Measurements from ENCODE around the gene DDN.

DDN gene

GRCh38 chr12:48985475-48985897 is 13.7 kb downstream of the DDN start:
- no peak for DNase-seq (ENCODE audit: extremely low read depth, low read depth)
- TF ChIP-seq, protein P1, sequence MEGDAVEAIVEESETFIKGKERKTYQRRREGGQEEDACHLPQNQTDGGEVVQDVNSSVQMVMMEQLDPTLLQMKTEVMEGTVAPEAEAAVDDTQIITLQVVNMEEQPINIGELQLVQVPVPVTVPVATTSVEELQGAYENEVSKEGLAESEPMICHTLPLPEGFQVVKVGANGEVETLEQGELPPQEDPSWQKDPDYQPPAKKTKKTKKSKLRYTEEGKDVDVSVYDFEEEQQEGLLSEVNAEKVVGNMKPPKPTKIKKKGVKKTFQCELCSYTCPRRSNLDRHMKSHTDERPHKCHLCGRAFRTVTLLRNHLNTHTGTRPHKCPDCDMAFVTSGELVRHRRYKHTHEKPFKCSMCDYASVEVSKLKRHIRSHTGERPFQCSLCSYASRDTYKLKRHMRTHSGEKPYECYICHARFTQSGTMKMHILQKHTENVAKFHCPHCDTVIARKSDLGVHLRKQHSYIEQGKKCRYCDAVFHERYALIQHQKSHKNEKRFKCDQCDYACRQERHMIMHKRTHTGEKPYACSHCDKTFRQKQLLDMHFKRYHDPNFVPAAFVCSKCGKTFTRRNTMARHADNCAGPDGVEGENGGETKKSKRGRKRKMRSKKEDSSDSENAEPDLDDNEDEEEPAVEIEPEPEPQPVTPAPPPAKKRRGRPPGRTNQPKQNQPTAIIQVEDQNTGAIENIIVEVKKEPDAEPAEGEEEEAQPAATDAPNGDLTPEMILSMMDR (IDR thresholded peaks at IDR 0.05; ENCODE audit: low read depth, low read length, missing control alignments) = no peak
- H3K4me3 ChIP-seq (replicated peaks; ENCODE audit: low read depth, low read length) = no peak overlapping the region

DNA sequence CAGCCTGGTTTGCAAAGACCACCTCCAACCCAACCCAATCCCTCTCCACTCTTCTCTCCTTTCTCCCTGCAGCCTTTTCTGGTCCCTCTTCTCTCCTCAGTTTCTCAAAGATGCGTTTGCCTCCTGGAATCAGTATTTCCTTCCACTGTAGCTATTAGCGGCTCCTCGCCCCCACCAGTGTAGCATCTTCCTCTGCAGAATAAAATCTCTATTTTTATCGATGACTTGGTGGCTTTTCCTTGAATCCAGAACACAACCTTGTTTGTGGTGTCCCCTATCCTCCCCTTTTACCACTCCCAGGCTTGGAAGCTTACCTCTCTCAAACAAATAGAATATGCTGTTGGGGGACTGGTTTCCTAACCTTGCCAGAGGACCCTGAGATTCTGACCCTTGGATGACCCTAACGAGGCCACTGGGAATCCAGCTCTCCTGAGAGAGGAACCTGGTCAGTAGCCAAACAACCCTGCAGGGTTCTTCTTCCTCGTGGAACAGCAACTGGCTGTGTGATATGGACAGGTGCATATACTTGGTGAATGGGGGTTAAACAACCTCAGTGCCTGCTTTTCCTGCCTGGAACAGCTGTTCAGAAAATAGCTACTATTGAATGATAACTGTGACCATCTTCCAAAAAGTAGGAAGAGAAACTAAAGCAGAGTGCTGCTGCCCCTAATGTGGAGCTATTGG is 16.6 kb downstream of the DDN start:
- no peak for DNase-seq (ENCODE audit: extremely low read depth, low read depth)
- no peak overlapping the region for H3K4me3 ChIP-seq (replicated peaks; ENCODE audit: low read depth, low read length)
- TF ChIP-seq, protein P1 (IDR thresholded peaks at IDR 0.05; ENCODE audit: low read depth, low read length, missing control alignments) = no peak

GRCh38 chr12:48981757-48982157 is 17.4 kb downstream of the DDN start:
- TF ChIP-seq, protein P1 (IDR thresholded peaks at IDR 0.05; ENCODE audit: low read depth, low read length, missing control alignments) = no peak
- no peak overlapping the region for H3K4me3 ChIP-seq (replicated peaks; ENCODE audit: low read depth, low read length)
- DNase-seq (ENCODE audit: extremely low read depth, low read depth) = no peak

- TF ChIP-seq, protein P1 (IDR thresholded peaks at IDR 0.05; ENCODE audit: low read depth, low read length, missing control alignments) = peak; percentile 13
- H3K4me3 ChIP-seq (replicated peaks; ENCODE audit: low read depth, low read length) = no peak overlapping the region
- DNase-seq (ENCODE audit: extremely low read depth, low read depth) = no peak
Observed at GRCh38 chr12:48980953-48981756, 18.0 kb downstream of the DDN start.

- TF ChIP-seq, protein P1 (IDR thresholded peaks at IDR 0.05; ENCODE audit: low read depth, low read length, missing control alignments) = no peak
- no peak overlapping the region for H3K4me3 ChIP-seq (replicated peaks; ENCODE audit: low read depth, low read length)
- DNase-seq (ENCODE audit: extremely low read depth, low read depth) = no peak
Observed at GRCh38 chr12:48980389-48980952, 18.7 kb downstream of the DDN start.

DNA sequence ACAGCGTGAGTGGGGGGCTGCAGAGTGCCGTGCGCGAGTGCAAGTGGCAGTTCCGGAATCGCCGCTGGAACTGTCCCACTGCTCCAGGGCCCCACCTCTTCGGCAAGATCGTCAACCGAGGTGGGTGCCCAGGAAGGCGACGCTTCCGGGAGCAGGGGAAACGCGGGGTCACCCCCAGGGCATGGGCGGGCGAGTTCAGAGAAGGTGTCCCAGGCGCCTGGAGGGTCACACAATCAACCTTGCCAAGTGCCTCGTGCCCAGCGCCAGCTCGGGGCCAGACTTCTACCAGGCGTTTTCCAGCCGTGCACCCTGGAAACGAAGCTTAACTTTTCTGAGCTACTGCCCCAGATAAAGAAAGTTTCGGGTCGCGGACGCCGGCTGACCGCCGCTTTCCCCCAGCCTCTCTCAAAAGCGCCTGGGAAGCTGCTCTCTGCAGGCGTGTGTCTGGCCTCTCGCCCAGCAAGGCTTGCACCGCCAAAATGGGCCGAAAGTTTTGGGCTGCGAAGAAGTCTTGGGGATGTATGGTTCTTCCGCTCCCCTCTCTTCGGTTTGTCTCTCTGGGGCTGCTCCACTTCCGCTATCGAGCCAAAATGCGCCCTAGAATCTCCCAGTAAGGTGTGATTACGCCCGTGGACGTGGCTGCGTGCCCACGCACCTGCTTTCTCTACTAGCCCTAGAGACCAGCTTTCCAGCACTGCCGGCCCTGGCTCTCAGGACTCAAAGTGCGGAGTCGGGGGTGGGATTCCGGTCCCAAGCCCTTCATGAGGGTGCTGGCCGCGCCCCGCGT is 19.4 kb downstream of the DDN start:
- no peak for DNase-seq (ENCODE audit: extremely low read depth, low read depth)
- TF ChIP-seq, protein P1 (IDR thresholded peaks at IDR 0.05; ENCODE audit: low read depth, low read length, missing control alignments) = no peak
- no peak overlapping the region for H3K4me3 ChIP-seq (replicated peaks; ENCODE audit: low read depth, low read length)
